ENCODE measurements around the gene RAB4A.
"Not testable (repeated sequence)": the region's sequence is repeated elsewhere in the genome, so short reads cannot be mapped to it uniquely, and the experiment has no call there.

Gene RAB4A

DNA sequence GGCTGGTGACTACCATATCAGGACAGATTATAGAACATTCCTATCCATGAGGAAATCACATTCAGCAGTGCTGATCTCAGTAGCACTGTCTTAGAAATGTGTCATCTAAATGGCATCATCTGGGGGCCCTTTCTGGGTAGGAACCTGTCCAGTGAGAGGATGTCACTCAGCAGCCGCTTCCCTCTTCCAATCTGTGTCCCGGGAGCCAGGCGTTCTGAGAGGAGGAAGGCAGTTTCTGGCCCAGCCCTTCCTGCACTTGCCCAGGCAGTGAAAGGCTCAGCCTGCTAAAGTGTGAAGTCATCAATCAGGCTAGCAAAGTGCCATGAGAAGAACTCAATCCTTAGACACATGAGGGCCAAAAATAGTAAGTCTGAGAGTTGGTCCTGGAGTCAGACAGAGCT, 25.6 kb downstream of the RAB4A start:
- DNase-seq (ENCODE audit: low read depth in 1 of 2, low spot score in 1 of 2) = no peak

DNA sequence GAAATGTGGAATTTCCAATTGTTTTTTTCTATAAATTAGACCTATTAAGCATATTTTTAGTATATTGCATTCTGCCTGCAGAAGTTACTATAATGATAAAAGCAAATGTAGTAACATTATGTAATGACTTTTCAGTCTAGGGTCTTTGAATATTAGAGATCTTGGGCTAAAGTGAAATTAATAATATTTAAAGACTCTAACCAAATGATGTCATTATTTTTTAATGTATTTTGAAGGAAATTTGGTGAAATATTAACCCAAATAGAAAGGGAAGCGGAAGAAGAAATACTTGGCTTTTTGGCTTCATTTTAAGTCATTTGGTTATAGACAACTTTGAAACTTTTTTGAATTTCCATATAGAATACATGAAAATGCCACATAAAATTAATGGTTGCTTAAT, 26.8 kb downstream of the RAB4A start:
- no peak for DNase-seq (ENCODE audit: low read depth in 1 of 2, low spot score in 1 of 2)

DNA sequence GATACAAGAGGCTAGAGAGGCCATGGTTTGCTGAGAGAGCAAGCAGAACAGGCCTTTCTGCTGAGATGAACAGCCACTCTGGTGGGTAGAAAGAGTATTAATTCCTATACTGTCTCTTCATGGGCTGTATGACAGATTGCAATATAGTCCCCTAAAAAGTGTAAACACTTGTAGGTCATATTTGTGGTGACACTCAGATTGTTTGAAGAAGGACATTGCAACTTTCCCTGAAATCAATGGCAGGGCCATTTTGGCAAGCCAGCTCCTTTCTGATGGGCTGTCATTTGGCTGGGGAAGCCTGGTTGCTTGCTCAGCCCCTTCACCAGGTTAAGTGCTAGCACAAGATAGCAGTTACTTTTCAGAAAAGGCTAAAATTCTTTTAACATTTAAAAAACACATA, 27.5 kb downstream of the RAB4A start:
- DNase-seq (ENCODE audit: low read depth in 1 of 2, low spot score in 1 of 2) = no peak

DNA sequence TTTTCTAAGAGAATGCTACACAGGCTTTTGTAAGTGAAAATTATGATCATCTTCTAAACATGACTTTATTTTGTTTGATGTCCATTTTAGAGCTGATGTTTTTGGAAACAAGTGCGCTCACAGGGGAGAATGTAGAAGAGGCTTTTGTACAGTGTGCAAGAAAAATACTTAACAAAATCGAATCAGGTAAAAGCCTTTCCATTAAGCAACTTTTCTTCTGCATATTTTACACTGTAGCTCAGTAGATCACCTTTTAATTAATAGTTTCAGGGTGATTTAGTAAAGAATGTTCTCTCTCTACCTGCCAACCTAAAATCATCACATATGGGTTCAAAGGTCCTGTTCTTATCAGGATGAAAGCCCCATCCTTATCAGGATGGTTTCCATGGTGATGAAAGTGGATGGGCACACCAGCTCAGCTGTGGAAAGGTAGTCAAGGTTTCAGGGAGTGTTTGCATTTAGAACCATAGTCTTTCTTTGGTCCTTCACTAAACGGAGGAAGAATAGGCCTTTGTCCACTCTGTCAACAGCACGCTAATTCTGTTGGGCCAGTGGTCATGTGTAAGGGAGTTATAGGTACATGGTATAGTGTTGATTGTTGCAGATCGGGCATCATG, 28.1 kb downstream of the RAB4A start:
- DNase-seq (ENCODE audit: low read depth in 1 of 2, low spot score in 1 of 2) = no peak

DNA sequence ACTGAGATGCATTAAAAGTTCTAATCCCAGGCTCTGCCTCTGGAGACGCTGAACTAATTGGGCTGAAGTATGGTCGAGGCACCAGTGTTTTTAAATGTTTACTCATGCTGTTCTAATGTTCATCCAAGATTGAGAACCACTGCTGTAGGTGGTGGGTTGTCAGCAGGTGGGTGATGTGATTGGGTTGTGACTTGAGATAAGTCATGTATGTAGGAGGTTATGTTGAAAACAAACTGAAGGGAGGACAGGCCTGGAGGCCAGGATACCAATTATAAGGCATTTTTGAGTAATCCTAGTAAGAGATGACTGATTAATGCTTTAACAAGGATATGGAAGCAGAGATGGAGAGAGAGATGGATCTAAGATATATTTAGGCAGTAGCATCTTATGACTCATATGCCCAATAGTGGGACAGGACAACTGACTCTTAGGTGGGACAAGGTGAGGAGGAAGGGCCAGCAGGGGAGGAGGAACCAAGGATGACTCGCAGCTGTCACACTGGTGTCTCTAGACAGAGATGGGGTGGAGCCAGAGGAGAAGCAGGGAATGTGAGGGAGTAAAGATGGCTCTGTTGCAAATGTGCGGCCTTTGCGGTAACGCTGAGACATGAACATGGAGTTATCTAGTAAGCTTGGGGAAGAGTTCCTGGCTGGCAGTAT, 29.3 kb downstream of the RAB4A start:
- DNase-seq (ENCODE audit: low read depth in 1 of 2, low spot score in 1 of 2) = no peak

DNA sequence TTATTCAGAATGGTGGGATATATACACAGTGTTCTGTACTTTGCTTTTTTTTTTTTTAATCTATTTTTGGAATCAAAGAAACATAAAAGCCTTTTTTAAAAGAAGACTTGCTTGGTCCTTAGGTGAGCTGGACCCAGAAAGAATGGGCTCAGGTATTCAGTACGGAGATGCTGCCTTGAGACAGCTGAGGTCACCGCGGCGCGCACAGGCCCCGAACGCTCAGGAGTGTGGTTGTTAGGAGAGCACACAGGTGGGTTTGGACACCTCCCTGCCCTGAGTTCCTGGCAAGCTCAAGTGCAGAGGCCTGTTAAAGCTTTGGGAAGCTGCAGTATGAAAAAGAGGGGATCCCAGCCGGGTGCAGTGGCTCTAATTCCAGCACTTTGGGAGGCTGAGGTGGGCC, 31.8 kb downstream of the RAB4A start:
- DNase-seq (ENCODE audit: low read depth in 1 of 2, low spot score in 1 of 2) = no peak

DNA sequence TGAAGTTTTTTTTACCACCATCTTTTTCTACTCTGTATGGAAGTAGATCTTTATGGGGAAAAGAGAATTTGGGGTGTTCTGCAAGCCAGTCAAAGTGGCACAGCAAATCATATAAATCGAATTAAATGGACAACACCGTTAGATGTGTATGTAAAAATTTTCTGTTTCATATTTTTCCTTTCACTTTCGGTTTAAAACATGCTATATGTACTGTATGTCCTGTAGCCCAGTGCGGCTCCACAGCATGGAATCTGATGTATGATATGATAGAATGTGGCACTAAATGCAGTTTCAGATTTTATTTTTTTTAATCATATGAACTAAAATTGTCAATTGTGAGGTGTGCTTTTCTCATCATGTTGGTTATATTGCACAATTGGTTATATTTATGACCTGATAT, 32.9 kb downstream of the RAB4A start:
- no peak for DNase-seq (ENCODE audit: low read depth in 1 of 2, low spot score in 1 of 2)

DNA sequence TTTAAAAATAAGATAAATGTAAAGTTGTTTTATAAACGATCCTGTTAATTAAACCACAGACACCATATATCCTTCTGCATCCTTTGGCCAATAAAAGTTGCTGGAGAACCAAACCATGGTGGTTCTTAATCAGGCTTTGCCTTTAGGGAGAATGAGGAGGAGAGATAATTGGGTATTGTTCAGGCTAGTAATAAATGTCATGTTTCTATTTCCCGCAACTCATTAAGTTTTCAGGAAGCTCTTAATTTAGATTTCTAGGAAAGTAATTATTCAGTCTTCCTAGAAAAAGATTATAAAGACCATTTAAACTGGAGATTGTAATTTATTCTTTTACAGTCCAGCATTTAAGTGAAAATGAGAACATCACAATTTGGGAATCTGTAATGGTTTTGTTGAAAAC, 34.5 kb downstream of the RAB4A start:
- no peak for DNase-seq (ENCODE audit: low read depth in 1 of 2, low spot score in 1 of 2)

DNA sequence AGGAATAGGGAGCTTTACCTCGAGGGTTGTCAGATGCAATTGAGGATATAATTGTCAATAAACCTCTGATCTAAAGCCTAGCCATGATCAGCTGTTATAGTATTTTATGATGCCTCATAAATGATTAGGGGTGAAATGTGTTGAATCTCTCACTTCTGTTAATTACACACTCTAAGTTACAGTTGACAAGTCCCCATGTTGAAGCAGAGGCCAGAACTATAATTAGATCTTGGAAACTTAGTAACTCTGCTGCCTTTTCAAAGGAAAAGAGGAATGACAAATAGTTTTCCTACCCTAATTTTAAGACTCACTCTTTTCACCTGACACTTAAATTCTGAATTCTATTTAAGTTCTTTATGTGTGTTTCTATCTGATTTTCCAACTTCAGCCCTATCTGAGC, 38.2 kb downstream of the RAB4A start:
- DNase-seq (ENCODE audit: low read depth in 1 of 2, low spot score in 1 of 2) = no peak

DNA sequence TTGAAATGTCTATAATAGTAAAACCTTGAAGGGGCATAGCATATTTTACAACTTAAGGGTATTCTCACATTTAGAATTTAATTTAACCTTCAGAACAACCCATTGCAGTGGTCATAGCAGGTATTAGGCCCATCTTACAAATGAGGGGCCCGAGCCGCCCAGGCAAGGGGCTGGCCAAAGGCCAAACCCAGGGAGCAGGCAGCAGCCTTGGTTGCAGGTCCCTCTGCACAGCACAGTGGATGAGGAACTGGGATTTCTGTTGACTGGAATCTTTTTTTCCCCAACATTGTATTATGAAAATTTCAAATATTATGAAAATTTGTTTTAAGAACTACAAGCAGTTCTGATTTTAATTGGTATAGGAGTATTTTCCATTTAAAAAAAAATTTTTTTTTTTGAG, 38.8 kb downstream of the RAB4A start:
- no peak for DNase-seq (ENCODE audit: low read depth in 1 of 2, low spot score in 1 of 2)

DNA sequence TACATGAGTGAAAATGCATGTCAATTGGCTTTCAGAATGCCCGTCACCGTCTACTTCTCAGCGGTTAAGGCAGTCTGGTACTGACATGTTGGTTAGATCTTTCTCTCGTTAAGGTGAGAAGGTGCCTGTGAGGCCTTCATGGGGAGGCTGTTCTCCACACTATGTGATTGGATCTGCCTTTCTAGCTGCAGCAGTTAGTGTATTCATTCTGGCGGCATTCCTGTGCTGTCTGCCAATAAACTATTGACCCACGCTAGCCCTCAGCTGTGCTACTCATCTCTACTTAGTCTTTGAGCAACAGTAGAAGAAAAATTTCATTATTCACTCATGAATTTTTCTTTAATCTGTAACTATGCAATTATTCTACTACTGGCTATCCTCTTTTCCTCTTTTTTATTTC, 39.9 kb downstream of the RAB4A start:
- no peak for DNase-seq (ENCODE audit: low read depth in 1 of 2, low spot score in 1 of 2)

DNA sequence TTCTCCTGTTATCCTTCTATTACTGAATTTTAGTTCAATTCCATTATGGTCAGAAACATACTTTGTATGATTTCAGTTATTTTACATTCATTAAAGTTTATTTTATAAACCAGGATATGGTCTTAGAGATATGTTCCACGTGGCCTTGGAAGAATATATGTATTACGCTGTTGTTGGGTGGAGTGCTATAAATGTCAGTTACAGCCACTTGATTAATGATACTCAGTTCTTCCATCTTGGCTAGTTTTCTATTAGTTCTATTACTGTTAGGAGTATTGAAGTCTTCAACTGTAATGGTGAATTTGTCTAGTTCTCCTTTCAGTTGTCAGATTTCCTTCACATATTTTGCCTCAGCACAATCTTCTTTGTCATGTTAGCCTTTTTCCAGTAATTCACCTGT, 45.3 kb downstream of the RAB4A start:
- no peak for DNase-seq (ENCODE audit: low read depth in 1 of 2, low spot score in 1 of 2)

DNA sequence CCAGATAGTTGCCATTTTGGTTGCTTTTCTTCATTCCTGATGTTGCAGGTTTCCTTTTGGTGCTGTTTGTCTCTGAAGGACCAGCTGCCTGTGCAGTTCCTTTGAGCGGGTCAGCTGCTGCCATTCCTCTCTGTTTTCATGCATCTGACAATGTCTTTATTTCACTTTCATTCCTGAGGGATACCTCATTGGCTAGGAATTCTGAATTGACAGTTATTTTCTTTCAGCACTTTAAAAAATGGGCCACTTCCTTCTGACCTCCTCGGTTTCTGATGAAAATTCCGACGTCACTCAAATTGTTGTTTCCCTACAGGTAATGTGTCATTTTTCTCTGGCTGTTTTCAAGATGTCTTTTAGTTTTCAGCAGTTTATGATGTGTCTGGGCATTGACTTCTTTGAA, 47.1 kb downstream of the RAB4A start:
- DNase-seq (ENCODE audit: low read depth in 1 of 2, low spot score in 1 of 2) = no peak

DNA sequence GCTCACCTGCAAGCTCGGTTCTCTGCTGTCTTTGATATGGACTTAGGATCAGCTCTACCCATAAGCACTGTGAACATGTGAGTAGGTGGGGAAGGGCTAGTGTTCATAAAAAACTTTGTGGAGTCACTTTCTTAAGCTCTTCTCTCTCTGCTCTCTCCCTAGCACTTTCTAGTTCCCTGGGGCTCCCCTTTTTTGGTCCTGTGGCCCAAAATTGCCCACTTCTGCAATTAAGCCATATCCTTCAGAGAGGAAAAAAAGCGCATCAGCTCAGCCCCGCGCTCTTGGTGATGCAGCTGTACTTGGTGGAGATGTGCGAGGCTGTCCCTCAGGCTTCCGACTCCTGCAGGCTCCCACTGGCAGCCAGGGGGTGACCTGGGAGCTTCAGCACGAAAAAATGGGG, 48.6 kb downstream of the RAB4A start:
- DNase-seq (ENCODE audit: low read depth in 1 of 2, low spot score in 1 of 2) = no peak

DNA sequence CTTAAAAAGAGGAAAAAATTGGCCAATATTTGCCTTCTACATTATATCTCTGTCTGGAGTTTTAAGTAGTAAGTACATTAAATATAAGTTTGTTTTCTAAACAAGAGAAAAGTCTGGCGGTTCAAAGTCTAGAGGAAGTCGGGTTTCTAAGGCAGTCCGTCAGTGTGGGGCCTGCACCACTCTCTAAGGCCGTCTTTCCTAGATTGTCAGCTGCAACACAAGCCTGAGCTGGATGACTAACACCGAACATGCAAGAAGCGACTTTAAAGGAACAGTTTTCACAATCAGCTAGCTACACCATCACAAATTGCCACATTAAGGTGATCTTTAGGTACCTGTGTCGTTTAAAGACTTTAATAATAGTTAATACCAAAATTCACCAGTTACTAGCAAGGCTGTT, 52.3 kb downstream of the RAB4A start:
- no peak for DNase-seq (ENCODE audit: low read depth in 1 of 2, low spot score in 1 of 2)

DNA sequence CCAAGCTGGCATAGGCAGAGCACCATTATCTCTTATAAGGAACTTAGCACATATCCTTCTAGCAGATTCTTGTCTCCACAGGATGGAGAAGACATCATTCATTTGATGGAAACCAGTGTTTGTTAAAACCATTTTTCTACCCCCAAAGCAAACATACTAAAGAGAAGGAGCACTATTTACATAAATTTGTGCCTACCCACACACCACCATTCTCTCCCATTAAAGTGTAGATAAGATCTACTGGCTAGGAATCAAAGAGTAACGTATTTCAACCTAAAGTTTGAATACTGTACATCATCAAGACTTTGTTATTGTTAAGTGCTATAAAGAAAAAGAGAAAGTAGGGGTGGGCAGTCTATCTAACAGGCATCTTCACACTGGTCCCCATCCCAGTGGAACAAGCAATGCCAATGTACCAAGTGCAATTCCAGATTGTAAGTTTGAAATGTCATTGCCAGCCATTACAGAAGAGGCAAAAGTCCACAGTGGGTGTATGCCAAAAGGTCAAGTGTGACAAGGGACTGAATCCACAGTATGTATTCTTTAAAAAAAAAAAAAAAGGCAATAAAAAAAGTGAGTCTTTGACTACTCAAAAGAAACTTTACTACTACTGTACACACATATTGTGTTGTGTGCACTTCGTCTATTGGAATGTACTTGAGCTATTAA, 53.1 kb downstream of the RAB4A start:
- DNase-seq (ENCODE audit: low read depth in 1 of 2, low spot score in 1 of 2) = no peak

DNA sequence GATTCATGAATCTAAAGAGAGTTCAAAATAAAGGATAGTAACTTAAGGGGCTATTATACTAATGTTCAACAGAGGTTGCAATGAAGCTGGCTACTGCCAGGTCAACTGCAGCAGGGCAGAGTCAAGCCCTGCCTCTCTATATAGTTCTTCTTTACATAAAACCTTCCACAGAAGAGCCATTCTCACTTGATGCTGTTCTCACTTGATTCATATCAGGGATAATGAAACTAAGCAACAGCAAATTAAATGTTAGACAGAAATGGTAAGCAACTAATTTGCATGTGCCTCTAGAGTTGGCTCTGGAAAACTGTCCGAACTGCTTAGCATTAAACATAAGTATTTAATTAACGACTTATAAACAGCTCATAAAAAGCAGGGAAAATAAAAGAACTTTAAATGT, 54.5 kb downstream of the RAB4A start:
- DNase-seq (ENCODE audit: low read depth in 1 of 2, low spot score in 1 of 2) = no peak

DNA sequence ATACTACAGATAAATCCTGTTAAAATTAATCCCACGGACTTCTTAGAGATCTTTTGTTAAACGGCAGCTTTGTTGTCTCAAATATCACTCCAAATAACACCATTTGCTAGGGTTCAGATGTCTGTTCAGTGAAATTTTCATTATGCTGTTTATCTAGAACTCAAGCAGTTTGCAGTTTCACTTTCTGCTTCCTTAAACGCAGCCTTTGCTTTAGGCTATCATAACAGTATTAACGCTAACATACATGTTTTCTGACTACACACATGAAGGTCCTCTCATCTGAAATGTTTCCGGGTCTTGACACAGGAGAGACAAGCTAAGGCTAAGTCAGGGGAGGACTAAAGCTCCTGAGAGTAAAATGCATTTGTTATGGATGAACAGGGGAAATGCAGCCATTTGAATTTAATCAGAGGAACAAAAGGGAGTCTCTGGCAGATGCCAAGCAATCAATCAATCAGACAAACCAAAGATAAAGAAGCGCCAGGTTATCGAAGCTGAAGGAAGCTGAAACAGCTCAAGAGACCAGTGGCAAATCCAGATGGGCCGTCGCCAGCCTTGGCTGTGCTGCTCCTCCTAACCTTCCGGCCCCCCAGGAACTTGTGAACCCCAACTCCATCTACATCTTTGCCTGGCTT, 55.1 kb downstream of the RAB4A start:
- DNase-seq (ENCODE audit: low read depth in 1 of 2, low spot score in 1 of 2) = no peak

DNA sequence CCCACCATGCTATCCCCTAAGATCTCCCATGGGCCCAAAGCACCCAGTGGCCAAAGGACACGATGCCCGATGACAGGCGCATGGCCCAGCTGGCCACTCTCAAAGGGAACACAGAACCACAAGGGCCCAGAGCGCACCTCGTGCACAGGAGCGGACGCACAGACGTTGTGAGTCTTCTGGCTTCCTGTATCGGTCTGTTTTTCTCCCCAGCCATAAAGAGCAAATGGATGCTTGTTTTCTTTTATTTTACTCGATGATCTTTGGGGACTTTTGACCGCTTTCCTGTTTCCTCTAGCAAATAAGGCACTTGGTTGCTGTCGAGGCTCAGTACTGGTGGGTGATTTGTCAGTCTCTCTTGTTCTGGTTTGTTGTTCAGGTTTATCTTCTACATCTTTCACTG, 55.7 kb downstream of the RAB4A start:
- no peak for DNase-seq (ENCODE audit: low read depth in 1 of 2, low spot score in 1 of 2)

DNA sequence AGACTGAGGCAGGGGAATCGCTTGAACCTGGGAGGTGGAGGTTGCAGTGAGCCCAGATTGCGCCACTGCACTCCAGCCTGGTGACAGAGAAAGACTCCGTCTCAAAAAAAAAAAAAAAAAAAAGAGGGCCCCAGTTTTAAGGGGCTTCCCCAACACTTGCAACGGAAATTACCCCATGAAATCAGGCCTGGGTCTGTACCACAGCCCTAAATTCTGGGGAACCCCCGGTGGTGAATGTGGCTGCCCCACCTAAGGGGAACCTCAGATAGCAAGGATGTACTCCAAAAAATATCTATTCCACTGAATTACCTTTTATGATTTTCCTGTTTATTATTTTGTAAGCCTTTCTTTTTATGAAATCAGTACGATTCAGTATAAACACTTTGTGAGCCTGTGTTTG, 56.9 kb downstream of the RAB4A start:
- not testable (repeated sequence) for DNase-seq (ENCODE audit: low read depth in 1 of 2, low spot score in 1 of 2)

DNA sequence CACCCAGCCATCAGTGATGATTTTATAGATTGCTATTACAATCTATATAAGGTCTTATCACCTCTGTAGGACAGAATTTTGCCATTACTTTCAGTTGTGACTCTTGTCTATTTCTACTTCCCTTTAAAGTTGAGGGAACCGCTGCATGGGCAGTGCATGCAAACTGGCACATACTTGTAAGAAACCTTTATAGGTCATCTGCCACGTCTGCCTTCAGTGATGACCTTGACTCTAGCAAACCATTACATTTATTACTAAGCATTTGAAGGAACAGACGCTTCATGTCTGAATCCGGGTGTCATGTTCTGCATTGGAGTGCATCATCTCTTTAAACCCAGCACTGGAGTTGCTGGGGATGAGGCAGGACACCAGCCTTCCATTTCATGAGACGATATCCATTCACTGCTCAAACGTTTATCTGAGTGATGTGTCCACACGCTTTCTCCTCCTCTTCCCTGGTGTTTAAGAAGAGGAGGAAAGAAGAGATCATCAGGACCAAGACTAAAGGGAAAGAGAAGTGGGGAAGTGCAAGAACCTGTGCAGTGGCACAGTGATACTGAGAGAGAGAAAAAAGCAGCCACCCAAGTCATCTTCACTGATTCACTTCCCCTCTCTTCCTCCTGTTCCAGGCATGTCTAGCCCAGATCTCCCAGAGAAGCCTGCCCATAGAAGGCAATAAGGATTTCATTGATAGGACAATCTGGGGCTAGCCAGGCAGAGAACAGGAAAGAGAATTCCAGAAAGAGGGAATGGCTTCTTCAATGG, 57.9 kb downstream of the RAB4A start:
- DNase-seq (ENCODE audit: low read depth in 1 of 2, low spot score in 1 of 2) = no peak

DNA sequence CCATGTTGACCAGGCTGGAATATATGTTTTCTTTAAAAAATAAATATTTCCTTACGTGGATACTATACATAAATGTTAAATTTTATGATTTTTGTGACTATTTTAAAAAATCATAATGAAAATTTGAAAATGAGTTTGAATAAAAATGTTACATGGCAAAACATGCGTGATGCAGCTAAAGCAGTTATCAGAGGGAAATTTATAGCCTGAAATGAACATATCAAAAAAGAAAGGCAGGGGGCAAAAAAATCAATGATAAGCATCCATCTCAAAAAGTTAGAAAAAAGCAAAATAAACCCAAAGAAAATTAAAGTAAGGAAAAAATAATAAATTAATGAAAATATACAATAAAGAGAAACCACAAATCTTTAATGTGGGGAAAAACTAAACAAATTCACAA, 63.4 kb downstream of the RAB4A start:
- DNase-seq (ENCODE audit: low read depth in 1 of 2, low spot score in 1 of 2) = no peak
